ENCODE results near the gene WIPF3.

Gene WIPF3

GRCh38 chr7:29854257-29854938 lies 48.1 kb downstream of the WIPF3 start:
- DNase-seq (ENCODE audit: low read depth) = peak; percentile 6
- H3K4me3 ChIP-seq (ENCODE audit: low read length) = no peak overlapping the region
- TF ChIP-seq CTCF (conservative IDR thresholded peaks at IDR 0.05; ENCODE audit: low read length) = no peak

- TF ChIP-seq CTCF (conservative IDR thresholded peaks at IDR 0.05; ENCODE audit: low read length) = no peak
- DNase-seq (ENCODE audit: low read depth) = no peak
- no peak overlapping the region for H3K4me3 ChIP-seq (ENCODE audit: low read length)
Measured at GRCh38 chr7:29857654-29858053, 51.3 kb downstream of the WIPF3 start.

- TF ChIP-seq CTCF (conservative IDR thresholded peaks at IDR 0.05; ENCODE audit: low read length) = no peak
- no peak for DNase-seq (ENCODE audit: low read depth)
Measured at GRCh38 chr7:29858191-29858951, 52.1 kb downstream of the WIPF3 start.

GRCh38 chr7:29859104-29859503 lies 52.8 kb downstream of the WIPF3 start:
- no peak overlapping the region for H3K4me3 ChIP-seq (ENCODE audit: low read length)
- TF ChIP-seq CTCF (conservative IDR thresholded peaks at IDR 0.05; ENCODE audit: low read length) = no peak
- no peak for DNase-seq (ENCODE audit: low read depth)

More at GRCh38 chr7:29858191-29858951, 52.1 kb downstream of the WIPF3 start:
- H3K4me3 ChIP-seq (ENCODE audit: low read length) = no peak overlapping the region

- H3K4me3 ChIP-seq (ENCODE audit: low read length) = no peak overlapping the region
- DNase-seq (ENCODE audit: low read depth) = no peak
- no peak for TF ChIP-seq CTCF (conservative IDR thresholded peaks at IDR 0.05; ENCODE audit: low read length)
Measured at GRCh38 chr7:29859524-29860185, 53.3 kb downstream of the WIPF3 start.

- no peak overlapping the region for H3K4me3 ChIP-seq (ENCODE audit: low read length)
- no peak for TF ChIP-seq CTCF (conservative IDR thresholded peaks at IDR 0.05; ENCODE audit: low read length)
- DNase-seq (ENCODE audit: low read depth) = no peak
Measured at GRCh38 chr7:29860186-29860585, 53.9 kb downstream of the WIPF3 start.
